ENCODE data around the gene NF1.

NF1 gene

DNA sequence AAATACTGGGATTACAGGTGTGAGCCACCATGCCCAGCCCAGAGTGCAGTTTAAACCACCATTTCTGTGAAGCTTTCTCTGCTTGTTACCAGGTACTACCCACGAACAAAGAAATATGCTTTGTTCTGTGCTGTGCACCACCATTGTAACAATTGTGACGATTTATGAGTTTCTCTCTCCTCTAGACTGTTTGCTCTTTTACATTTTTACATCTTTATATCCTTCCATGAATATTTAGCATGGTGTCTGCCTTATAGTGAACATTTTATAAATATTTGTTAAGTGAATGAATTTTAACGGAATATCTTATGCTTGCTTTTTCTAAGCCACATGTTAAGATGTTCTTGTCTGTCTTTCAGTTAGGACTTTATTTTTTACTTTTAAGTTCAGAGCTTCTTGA lies 141.9 kb downstream of the NF1 start:
- no peak overlapping the region for H3K4me3 ChIP-seq (ENCODE audit: low read length)
- TF ChIP-seq, protein P1, sequence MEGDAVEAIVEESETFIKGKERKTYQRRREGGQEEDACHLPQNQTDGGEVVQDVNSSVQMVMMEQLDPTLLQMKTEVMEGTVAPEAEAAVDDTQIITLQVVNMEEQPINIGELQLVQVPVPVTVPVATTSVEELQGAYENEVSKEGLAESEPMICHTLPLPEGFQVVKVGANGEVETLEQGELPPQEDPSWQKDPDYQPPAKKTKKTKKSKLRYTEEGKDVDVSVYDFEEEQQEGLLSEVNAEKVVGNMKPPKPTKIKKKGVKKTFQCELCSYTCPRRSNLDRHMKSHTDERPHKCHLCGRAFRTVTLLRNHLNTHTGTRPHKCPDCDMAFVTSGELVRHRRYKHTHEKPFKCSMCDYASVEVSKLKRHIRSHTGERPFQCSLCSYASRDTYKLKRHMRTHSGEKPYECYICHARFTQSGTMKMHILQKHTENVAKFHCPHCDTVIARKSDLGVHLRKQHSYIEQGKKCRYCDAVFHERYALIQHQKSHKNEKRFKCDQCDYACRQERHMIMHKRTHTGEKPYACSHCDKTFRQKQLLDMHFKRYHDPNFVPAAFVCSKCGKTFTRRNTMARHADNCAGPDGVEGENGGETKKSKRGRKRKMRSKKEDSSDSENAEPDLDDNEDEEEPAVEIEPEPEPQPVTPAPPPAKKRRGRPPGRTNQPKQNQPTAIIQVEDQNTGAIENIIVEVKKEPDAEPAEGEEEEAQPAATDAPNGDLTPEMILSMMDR (conservative IDR thresholded peaks at IDR 0.05; ENCODE audit: low read depth, low read length), result no peak
- DNase-seq (ENCODE audit: low read depth), result no peak

DNA sequence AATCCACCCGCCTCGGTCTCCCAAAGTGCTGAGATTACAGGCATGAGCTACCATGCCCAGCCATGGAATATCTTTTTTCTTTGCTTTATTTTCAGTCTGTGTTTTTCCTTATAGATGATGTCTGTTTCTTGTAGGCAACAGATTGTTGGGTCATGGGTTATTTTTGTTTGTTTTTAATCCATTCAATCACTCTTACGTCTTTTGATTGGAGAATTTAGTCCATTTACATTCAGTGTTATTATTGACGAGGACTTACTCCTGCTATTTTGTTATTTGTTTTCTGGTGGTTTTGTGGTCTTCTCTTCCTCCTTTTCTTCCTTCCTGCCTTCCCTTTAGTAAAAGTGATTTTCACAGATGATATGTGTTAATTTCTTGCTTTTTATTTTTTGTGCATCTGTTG lies 146.3 kb downstream of the NF1 start:
- H3K4me3 ChIP-seq (ENCODE audit: low read length), result no peak overlapping the region
- TF ChIP-seq, protein P1 (conservative IDR thresholded peaks at IDR 0.05; ENCODE audit: low read depth, low read length), result no peak
- no peak for DNase-seq (ENCODE audit: low read depth)

DNA sequence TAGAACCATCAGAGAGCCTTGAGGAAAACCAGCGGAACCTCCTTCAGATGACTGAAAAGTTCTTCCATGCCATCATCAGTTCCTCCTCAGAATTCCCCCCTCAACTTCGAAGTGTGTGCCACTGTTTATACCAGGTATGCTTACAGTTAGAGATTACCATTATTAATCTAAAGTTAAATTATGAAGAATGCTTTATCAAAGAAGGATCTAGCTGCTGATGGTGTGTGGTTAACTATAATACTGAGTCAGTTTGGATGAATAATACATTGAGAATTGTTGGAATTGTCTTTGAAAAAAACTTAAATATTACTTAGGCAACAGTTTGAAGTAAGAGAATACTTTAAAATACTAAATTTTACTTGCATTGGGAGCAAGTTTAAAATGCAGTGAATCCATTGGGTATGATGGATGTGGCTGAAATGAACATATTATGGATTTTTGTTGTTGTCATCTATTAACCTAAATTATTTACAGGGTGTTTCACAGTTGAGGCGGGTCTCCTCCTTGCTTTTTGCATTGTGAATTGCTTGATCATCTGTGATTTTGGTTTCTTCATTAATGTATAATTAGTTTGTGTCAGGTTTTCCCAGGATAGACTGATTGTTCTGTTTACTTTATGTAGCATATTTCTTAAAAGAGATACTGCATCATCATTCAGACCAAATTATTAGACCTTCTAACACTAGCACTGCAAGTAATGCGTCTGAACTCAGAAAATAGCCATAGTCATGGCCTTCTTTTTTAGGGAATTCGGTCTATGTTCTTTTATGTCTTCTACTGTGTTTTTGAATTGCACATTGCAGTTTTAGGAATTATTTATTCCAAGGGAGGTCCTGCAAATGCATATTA lies 154.4 kb downstream of the NF1 start:
- H3K4me3 ChIP-seq (ENCODE audit: low read length), result no peak overlapping the region
- TF ChIP-seq, protein P1 (conservative IDR thresholded peaks at IDR 0.05; ENCODE audit: low read depth, low read length), result no peak
- peak; percentile 34 for DNase-seq (ENCODE audit: low read depth)

DNA sequence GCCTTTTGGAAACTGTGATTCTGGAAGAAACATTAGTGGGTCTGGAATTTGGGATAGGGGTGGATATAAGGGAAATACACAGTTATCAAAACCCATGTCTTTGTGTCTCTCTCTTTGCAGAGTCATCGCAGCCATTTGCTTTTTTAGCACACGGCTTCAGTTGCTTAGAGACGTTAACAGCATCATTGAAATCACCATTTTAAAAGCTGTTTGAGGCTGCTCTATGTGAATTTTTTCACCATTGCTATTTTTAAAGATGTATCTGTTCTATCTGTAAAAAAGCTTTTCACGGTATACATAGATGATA lies 155.0 kb downstream of the NF1 start:
- TF ChIP-seq, protein P1 (conservative IDR thresholded peaks at IDR 0.05; ENCODE audit: low read depth, low read length), result no peak
- H3K4me3 ChIP-seq (ENCODE audit: low read length), result no peak overlapping the region

DNA sequence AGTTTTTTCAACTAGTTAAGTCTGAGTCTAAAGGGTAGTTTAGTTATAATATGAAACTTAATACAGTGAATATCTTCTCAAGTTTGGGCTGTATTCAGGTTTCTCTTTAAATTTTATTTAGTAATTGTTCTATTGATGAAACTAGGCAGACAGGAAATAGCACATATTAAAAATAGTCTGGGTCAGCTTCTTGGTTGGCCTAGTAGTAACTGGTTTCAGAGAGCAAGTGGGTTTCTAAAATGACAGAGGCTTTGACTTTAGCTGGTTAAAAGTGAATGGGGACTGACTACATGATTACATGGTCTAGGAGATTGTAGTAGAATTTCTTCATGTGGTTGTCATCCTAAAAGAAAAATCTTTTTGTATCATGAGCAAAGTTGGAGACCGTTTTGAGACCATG lies 155.5 kb downstream of the NF1 start:
- no peak for DNase-seq (ENCODE audit: low read depth)
- TF ChIP-seq, protein P1 (conservative IDR thresholded peaks at IDR 0.05; ENCODE audit: low read depth, low read length), result no peak
- H3K4me3 ChIP-seq (ENCODE audit: low read length), result no peak overlapping the region

More for the DNA sequence above, 155.0 kb downstream of the NF1 start:
- DNase-seq (ENCODE audit: low read depth), result no peak

DNA sequence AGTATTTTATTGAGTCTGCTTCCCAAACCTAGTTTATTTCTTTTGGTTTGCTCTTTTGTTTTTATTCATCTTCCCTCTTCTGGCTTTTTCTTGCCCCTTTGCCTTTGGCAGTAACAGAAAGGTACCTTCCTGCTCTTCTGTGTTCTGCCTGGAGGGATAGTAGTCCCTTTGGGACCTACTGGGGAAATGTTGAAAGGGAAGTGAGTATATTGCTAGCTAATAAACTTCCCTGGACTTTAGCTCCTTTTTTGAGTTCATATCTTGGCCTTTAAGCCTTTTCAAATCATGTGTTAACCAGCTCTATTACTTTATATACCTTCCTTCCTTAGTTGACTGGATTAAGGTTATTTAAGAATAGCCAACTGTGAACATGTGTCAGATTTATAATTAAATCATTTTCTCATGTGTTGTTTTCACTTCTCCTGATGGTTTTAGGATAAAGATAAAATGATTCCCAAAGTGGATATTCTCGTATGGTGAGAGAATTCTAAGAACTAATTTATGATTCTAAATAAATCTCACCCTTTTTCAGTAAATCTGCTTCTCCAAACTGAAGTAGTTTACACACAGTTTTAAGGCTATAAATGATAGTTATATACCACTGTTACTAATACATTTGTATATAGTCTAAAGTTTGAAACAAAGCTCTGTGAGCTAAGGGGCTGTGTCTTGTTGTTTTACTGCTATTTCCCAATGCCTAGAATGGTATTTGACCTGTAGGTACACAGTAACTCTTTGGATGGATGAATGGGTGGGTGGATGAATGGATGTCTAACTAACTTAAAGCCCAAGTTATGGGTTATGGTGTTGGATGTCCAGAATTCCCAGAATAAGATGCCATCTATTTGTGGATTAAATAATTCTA lies 156.6 kb downstream of the NF1 start:
- no peak overlapping the region for H3K4me3 ChIP-seq (ENCODE audit: low read length)
- DNase-seq (ENCODE audit: low read depth), result no peak
- TF ChIP-seq, protein P1 (conservative IDR thresholded peaks at IDR 0.05; ENCODE audit: low read depth, low read length), result no peak
